Keratinocyte (primary cell): ENCODE results near the gene MACF1.

Experiments
- CTCF ChIP-seq, 3 experiments: IDR thresholded peaks in 1 of 3; conservative IDR thresholded peaks in 1 of 3; optimal IDR thresholded peaks in 1 of 3; 2 replicates in 2 of 3; 3 replicates in 1 of 3; pipeline versions ENCODE3 to v1.5.1; 2011; ENCODE audit warnings: low read length in 3 of 3, mild to moderate bottlenecking in 3 of 3, moderate library complexity in 2 of 3, control low read depth in 1 of 3, inconsistent platforms in 1 of 3; ENCODE audit not compliant: insufficient read depth in 2 of 3; ENCODE audit errors: extremely low read depth in 1 of 3
- EZH2 ChIP-seq: IDR thresholded peaks from one replicate; pipeline ENCODE4 v1.6.1; 2012; ENCODE audit warnings: inconsistent platforms, mild to moderate bottlenecking, low read length, moderate library complexity

DNA sequence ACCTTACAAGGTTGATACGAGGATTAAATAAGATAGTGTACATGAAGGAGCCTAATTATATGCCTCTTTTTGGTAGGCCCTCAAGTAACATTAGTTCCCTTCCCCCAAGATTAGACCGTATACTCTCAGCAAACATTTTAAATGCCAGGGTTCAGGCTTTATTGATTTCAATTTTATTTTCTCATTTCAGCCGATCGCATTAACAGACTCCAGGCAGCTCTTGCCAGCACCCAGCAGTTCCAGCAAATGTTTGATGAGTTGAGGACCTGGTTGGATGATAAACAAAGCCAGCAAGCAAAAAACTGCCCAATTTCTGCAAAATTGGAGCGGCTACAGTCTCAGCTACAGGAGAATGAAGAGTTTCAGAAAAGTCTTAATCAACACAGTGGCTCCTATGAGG, 182.5 kb downstream of the MACF1 start:
- TF ChIP-seq CTCF (optimal IDR thresholded peaks at IDR 0.05 in 1 of 3, IDR thresholded peaks at IDR 0.05 in 1 of 3, conservative IDR thresholded peaks at IDR 0.05 in 1 of 3; ENCODE audit: extremely low read depth in 1 of 3, insufficient read depth in 2 of 3, low read length in 3 of 3) (no peak), EZH2 (no peak)
